ENCODE results near the gene TMEM40.

Gene TMEM40

GRCh38 chr3:12754313-12754712 lies 4.7 kb downstream of the TMEM40 start:
- DNase-seq (ENCODE audit: low read depth): no peak
- no peak overlapping the region for H3K4me3 ChIP-seq (ENCODE audit: low read depth, low read length)
- TF ChIP-seq MAX (IDR thresholded peaks at IDR 0.05; ENCODE audit: low read depth, low read length) (no peak), POLR2A (IDR thresholded peaks at IDR 0.05; ENCODE audit: extremely low read depth, insufficient read length) (no peak), CTCF (IDR thresholded peaks at IDR 0.05; ENCODE audit: low read depth, low read length) (no peak), MYC (IDR thresholded peaks at IDR 0.05; ENCODE audit: low read depth, low read length) (no peak)

- TF ChIP-seq POLR2A (IDR thresholded peaks at IDR 0.05; ENCODE audit: extremely low read depth, insufficient read length) (no peak), MAX (IDR thresholded peaks at IDR 0.05; ENCODE audit: low read depth, low read length) (no peak), MYC (IDR thresholded peaks at IDR 0.05; ENCODE audit: low read depth, low read length) (no peak), CTCF (IDR thresholded peaks at IDR 0.05; ENCODE audit: low read depth, low read length) (no peak)
- no peak for DNase-seq (ENCODE audit: low read depth)
- no peak overlapping the region for H3K4me3 ChIP-seq (ENCODE audit: low read depth, low read length)
These were observed 5.6 kb downstream of the TMEM40 start for GRCh38 chr3:12753275-12754028.

- TF ChIP-seq CTCF (IDR thresholded peaks at IDR 0.05; ENCODE audit: low read depth, low read length) (no peak), POLR2A (IDR thresholded peaks at IDR 0.05; ENCODE audit: extremely low read depth, insufficient read length) (no peak), MYC (IDR thresholded peaks at IDR 0.05; ENCODE audit: low read depth, low read length) (no peak), MAX (IDR thresholded peaks at IDR 0.05; ENCODE audit: low read depth, low read length) (no peak)
- no peak for DNase-seq (ENCODE audit: low read depth)
- no peak overlapping the region for H3K4me3 ChIP-seq (ENCODE audit: low read depth, low read length)
These were observed 6.2 kb downstream of the TMEM40 start for GRCh38 chr3:12752809-12753208.

- TF ChIP-seq CTCF (IDR thresholded peaks at IDR 0.05; ENCODE audit: low read depth, low read length): no peak
- TF ChIP-seq POLR2A (IDR thresholded peaks at IDR 0.05; ENCODE audit: extremely low read depth, insufficient read length): no peak
- no peak for TF ChIP-seq MAX (IDR thresholded peaks at IDR 0.05; ENCODE audit: low read depth, low read length)
- TF ChIP-seq MYC (IDR thresholded peaks at IDR 0.05; ENCODE audit: low read depth, low read length): no peak
- DNase-seq (ENCODE audit: low read depth): no peak
- H3K4me3 ChIP-seq (ENCODE audit: low read depth, low read length): no peak overlapping the region
These were observed 7.0 kb downstream of the TMEM40 start for GRCh38 chr3:12752102-12752501.

GRCh38 chr3:12751571-12751970 lies 7.5 kb downstream of the TMEM40 start:
- no peak for DNase-seq (ENCODE audit: low read depth)
- TF ChIP-seq MAX (IDR thresholded peaks at IDR 0.05; ENCODE audit: low read depth, low read length) (no peak), POLR2A (IDR thresholded peaks at IDR 0.05; ENCODE audit: extremely low read depth, insufficient read length) (no peak), MYC (IDR thresholded peaks at IDR 0.05; ENCODE audit: low read depth, low read length) (no peak), CTCF (IDR thresholded peaks at IDR 0.05; ENCODE audit: low read depth, low read length) (no peak)
- H3K4me3 ChIP-seq (ENCODE audit: low read depth, low read length): no peak overlapping the region

All from NB4 (cell line).